Smooth muscle cell (in vitro differentiated cells): ENCODE measurements around the gene MYO1B. TPM values are rescaled to one million over a fixed set of nuclear protein-coding genes. Genes with fewer than 3 reads are reported as not detected.

Source experiments
- DNase-seq: peaks from one replicate; lab custom pipeline; 2025; ENCODE audit not compliant: unreplicated experiment; lab: John Stamatoyannopoulos, UW
- H2AFZ ChIP-seq: fragments of 200-600 bp; sonication (generic); 2 replicates; pipeline ENCODE4 v1.6.0; 2016; ENCODE audit warnings: antibody characterized with exemption, low read depth, mild to moderate bottlenecking
- H3F3A ChIP-seq: fragments of 200-600 bp; sonication (generic); 2 replicates; pipeline ENCODE4 v1.6.0; 2017; ENCODE audit warnings: antibody characterized with exemption, low read depth
- H3K27ac ChIP-seq: fragments of 200-600 bp; sonication (generic); 2 replicates; pipeline ENCODE4 v1.5.1; 2016; ENCODE audit warnings: low read depth, mild to moderate bottlenecking
- H3K27me3 ChIP-seq: fragments of 200-600 bp; sonication (generic); 2 replicates; pipeline ENCODE4 v1.6.1; 2016; ENCODE audit warnings: low read depth, mild to moderate bottlenecking
- H3K36me3 ChIP-seq: fragments of 200-600 bp; sonication (generic); 2 replicates; pipeline ENCODE4 v1.5.1; 2016; ENCODE audit warnings: low read depth
- H3K4me1 ChIP-seq: fragments of 200-600 bp; sonication (generic); 2 replicates; pipeline ENCODE4 v1.5.1; 2016; ENCODE audit warnings: low read depth
- H3K4me2 ChIP-seq: fragments of 200-600 bp; sonication (generic); 2 replicates; pipeline ENCODE4 v1.6.0; 2016; ENCODE audit warnings: mild to moderate bottlenecking
- H3K4me3 ChIP-seq: fragments of 200-600 bp; sonication (generic); 2 replicates; pipeline ENCODE4 v1.5.1; 2016; ENCODE audit warnings: mild to moderate bottlenecking
- H3K79me2 ChIP-seq: fragments of 200-600 bp; sonication (generic); 2 replicates; pipeline ENCODE4 v1.6.0; 2016; ENCODE audit warnings: low read depth, mild to moderate bottlenecking
- H3K9ac ChIP-seq: fragments of 200-600 bp; sonication (generic); 2 replicates; pipeline ENCODE4 v1.6.0; 2016; ENCODE audit warnings: low read depth
- H3K9me3 ChIP-seq: fragments of 200-600 bp; sonication (generic); replicated peaks from 2 replicates; pipeline ENCODE4 v1.5.1; 2016; ENCODE audit warnings: low read depth
- H4K20me1 ChIP-seq: fragments of 200-600 bp; sonication (generic); 2 replicates; pipeline ENCODE4 v1.6.0; 2016; ENCODE audit warnings: low read depth
- whole genome bisulfite sequencing: methylation state at CpG from one replicate; pipeline ENCODE4 v1.1.7; 2016; ENCODE audit warnings: low lambda C conversion rate; 5-methylcytosine and 5-hydroxymethylcytosine counted together
- polyA plus RNA-seq: library from polyadenylated mRNA; unstranded; fragments of >200 nt; fragmentation: Nextera tagmentation; extraction: Ambion mirVana; gene quantifications from 2 replicates; pipeline ENCODE4 v1.2.1, GENCODE V29; 2016
- total RNA-seq: library from RNA; depleted of rRNA; stranded (reverse); fragments of >200 nt; gene quantifications from 2 replicates; pipeline ENCODE4 v1.2.3, GENCODE V29; 2014
- TF ChIP-seq, protein P1 (sequence below): fragments of 200-600 bp; sonication (generic); IDR thresholded peaks from 2 replicates; pipeline ENCODE4 v1.5.1; 2017; ENCODE audit warnings: borderline replicate concordance, mild to moderate bottlenecking, antibody characterized with exemption; ENCODE audit not compliant: insufficient read depth, poor library complexity, severe bottlenecking

The MYO1B gene
- total and polyA plus RNA-seq, 2 experiments from 2014 or later, result 58.8 to 133 TPM

DNA sequence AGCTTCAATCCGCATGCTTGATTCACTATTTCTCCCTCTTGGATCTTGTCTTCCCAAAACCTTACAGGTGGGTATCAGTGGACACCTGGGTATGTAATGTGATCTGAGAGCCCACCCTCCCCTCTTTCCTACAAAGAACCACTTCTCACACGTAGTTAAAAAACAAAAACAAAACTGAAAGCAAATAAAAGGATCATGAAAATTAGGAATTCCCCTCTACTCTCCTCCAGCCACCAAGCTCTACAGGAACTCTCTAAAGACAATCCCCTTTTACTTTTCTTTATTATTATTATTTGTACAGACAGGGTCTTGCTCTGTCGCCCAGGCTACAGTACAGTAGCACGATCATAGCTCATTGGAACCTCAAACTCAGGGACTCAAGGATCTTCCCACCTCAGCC is 40.8 kb upstream of the MYO1B start:
- H3K4me3 ChIP-seq, result no peak overlapping the region
- peak overlapping the region; percentile 11 for H3K27ac ChIP-seq
- H3K27me3 ChIP-seq, result no peaks in the 10 kb centered on the region
- no peak overlapping the region for H3K4me2 ChIP-seq
- DNase-seq, result no peak
- no peaks in the 10 kb centered on the region for H3K4me1 ChIP-seq
- H3K36me3 ChIP-seq, result no peaks in the 10 kb centered on the region
- no peaks in the 10 kb centered on the region for H4K20me1 ChIP-seq
- no peak overlapping the region for H2AFZ ChIP-seq
- no peaks in the 10 kb centered on the region for H3K79me2 ChIP-seq
- no peaks in the 10 kb centered on the region for H3K9me3 ChIP-seq
- no peak overlapping the region for H3K9ac ChIP-seq
- WGBS, result 98% methylated on average over 4 of the region's 4 CpGs
- H3F3A ChIP-seq, result peaks cover 7% of the 10 kb centered on the region
- TF ChIP-seq, protein P1, sequence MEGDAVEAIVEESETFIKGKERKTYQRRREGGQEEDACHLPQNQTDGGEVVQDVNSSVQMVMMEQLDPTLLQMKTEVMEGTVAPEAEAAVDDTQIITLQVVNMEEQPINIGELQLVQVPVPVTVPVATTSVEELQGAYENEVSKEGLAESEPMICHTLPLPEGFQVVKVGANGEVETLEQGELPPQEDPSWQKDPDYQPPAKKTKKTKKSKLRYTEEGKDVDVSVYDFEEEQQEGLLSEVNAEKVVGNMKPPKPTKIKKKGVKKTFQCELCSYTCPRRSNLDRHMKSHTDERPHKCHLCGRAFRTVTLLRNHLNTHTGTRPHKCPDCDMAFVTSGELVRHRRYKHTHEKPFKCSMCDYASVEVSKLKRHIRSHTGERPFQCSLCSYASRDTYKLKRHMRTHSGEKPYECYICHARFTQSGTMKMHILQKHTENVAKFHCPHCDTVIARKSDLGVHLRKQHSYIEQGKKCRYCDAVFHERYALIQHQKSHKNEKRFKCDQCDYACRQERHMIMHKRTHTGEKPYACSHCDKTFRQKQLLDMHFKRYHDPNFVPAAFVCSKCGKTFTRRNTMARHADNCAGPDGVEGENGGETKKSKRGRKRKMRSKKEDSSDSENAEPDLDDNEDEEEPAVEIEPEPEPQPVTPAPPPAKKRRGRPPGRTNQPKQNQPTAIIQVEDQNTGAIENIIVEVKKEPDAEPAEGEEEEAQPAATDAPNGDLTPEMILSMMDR, result no peak

GRCh38 chr2:191206613-191207471 is 38.4 kb upstream of the MYO1B start:
- Histone ChIP-seq H3K9me3 (peaks cover 3% of the 10 kb centered on the region), H3K4me3 (no peak overlapping the region), H3K27me3 (no peaks in the 10 kb centered on the region), H3K4me2 (no peak overlapping the region), H3K9ac (no peak overlapping the region), H2AFZ (peak overlapping the region; percentile 62), H3K4me1 (no peaks in the 10 kb centered on the region), H4K20me1 (no peaks in the 10 kb centered on the region), H3F3A (peaks cover 7% of the 10 kb centered on the region), H3K36me3 (no peaks in the 10 kb centered on the region), H3K27ac (no peak overlapping the region), H3K79me2 (no peaks in the 10 kb centered on the region)
- no peak for DNase-seq
- TF ChIP-seq, protein P1, result no peak
- 70% methylated on average over 13 of the region's 13 CpGs for WGBS

- TF ChIP-seq, protein P1, result no peak
- Histone ChIP-seq H3K9ac (no peak overlapping the region), H3K27ac (no peak overlapping the region), H3K79me2 (no peaks in the 10 kb centered on the region), H3K27me3 (no peaks in the 10 kb centered on the region), H3F3A (no peaks in the 10 kb centered on the region), H3K4me2 (no peak overlapping the region), H3K36me3 (no peaks in the 10 kb centered on the region), H3K4me1 (no peaks in the 10 kb centered on the region), H3K4me3 (no peak overlapping the region), H4K20me1 (no peaks in the 10 kb centered on the region), H3K9me3 (peaks cover 7% of the 10 kb centered on the region), H2AFZ (no peak overlapping the region)
- WGBS, result 65% methylated on average over 1 of the region's 1 CpG
- no peak for DNase-seq
These were observed 35.9 kb upstream of the MYO1B start for GRCh38 chr2:191209340-191209739.

- Histone ChIP-seq H3K9ac (no peak overlapping the region), H2AFZ (no peak overlapping the region), H3K27me3 (no peaks in the 10 kb centered on the region), H3K36me3 (no peaks in the 10 kb centered on the region), H3K4me1 (no peaks in the 10 kb centered on the region), H3K9me3 (peaks cover 7% of the 10 kb centered on the region), H4K20me1 (no peaks in the 10 kb centered on the region), H3K79me2 (no peaks in the 10 kb centered on the region), H3K27ac (no peak overlapping the region), H3F3A (no peaks in the 10 kb centered on the region), H3K4me3 (no peak overlapping the region), H3K4me2 (no peak overlapping the region)
- no peak for DNase-seq
- TF ChIP-seq, protein P1, result no peak
These were observed 33.1 kb upstream of the MYO1B start for GRCh38 chr2:191212119-191212518.
